ENCODE data around the gene SEM1.

SEM1 gene

DNA sequence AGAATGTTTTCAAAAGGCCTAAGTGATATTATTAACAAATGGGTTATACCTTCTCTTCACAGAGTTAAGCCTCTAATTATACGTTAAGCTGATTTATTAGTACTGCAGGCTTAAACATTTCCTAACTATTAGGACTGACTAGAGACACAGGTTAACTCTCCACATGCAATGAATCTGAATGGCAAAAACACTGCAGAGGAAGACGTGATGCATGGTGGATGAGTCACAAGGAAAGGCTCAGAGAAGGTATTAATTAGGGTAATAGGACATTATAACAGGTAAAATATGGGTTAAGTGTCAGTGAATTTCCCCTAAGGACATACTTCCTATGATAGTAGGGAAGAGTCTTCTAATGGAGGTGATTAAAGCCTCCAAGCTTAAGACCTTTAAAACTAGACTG, 24.7 kb upstream of the SEM1 start:
- TF ChIP-seq, protein P1, sequence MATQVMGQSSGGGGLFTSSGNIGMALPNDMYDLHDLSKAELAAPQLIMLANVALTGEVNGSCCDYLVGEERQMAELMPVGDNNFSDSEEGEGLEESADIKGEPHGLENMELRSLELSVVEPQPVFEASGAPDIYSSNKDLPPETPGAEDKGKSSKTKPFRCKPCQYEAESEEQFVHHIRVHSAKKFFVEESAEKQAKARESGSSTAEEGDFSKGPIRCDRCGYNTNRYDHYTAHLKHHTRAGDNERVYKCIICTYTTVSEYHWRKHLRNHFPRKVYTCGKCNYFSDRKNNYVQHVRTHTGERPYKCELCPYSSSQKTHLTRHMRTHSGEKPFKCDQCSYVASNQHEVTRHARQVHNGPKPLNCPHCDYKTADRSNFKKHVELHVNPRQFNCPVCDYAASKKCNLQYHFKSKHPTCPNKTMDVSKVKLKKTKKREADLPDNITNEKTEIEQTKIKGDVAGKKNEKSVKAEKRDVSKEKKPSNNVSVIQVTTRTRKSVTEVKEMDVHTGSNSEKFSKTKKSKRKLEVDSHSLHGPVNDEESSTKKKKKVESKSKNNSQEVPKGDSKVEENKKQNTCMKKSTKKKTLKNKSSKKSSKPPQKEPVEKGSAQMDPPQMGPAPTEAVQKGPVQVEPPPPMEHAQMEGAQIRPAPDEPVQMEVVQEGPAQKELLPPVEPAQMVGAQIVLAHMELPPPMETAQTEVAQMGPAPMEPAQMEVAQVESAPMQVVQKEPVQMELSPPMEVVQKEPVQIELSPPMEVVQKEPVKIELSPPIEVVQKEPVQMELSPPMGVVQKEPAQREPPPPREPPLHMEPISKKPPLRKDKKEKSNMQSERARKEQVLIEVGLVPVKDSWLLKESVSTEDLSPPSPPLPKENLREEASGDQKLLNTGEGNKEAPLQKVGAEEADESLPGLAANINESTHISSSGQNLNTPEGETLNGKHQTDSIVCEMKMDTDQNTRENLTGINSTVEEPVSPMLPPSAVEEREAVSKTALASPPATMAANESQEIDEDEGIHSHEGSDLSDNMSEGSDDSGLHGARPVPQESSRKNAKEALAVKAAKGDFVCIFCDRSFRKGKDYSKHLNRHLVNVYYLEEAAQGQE (IDR thresholded peaks at IDR 0.05; ENCODE audit: insufficient replicate concordance, low read depth) = no peak
- DNase-seq (ENCODE audit: low read depth in 1 of 2, low spot score in 1 of 2) = no peak
- Histone ChIP-seq H3K27me3 (ENCODE audit: insufficient read depth, poor library complexity, severe bottlenecking) (peaks cover 14% of the 10 kb centered on the region), H3K27ac (replicated peaks) (no peak overlapping the region), H3K4me3 (replicated peaks; ENCODE audit: insufficient read depth, low read length) (no peak overlapping the region)

DNA sequence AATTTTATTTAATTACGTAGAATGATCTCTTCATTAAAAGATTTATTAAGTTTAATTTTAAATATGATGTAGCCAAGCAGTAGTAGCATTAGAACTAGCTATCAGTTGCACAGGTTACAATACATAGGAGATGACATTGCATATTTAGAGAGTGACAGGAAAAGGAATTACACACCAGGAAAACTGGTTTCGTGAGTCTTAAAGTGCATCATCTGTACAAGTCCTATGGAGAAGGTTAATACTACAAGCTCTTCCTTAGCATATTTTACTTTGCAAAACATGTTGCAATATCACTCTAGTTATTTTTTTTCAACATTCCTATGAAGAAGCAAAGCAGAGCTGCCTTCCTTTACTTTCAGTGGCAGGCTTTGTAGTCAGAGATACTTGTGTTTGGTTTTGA, 20.2 kb upstream of the SEM1 start:
- TF ChIP-seq, protein P2, sequence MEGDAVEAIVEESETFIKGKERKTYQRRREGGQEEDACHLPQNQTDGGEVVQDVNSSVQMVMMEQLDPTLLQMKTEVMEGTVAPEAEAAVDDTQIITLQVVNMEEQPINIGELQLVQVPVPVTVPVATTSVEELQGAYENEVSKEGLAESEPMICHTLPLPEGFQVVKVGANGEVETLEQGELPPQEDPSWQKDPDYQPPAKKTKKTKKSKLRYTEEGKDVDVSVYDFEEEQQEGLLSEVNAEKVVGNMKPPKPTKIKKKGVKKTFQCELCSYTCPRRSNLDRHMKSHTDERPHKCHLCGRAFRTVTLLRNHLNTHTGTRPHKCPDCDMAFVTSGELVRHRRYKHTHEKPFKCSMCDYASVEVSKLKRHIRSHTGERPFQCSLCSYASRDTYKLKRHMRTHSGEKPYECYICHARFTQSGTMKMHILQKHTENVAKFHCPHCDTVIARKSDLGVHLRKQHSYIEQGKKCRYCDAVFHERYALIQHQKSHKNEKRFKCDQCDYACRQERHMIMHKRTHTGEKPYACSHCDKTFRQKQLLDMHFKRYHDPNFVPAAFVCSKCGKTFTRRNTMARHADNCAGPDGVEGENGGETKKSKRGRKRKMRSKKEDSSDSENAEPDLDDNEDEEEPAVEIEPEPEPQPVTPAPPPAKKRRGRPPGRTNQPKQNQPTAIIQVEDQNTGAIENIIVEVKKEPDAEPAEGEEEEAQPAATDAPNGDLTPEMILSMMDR (IDR thresholded peaks at IDR 0.05; ENCODE audit: insufficient read depth, low read length) = no peak
- TF ChIP-seq POLR2AphosphoS5 (IDR thresholded peaks at IDR 0.05; ENCODE audit: low read depth) (no peak), SPI1 (IDR thresholded peaks at IDR 0.05; ENCODE audit: borderline replicate concordance, low read depth) (no peak), GABPA (IDR thresholded peaks at IDR 0.05; ENCODE audit: low read depth) (no peak)
- TF ChIP-seq, protein P1 (IDR thresholded peaks at IDR 0.05; ENCODE audit: insufficient replicate concordance, low read depth) = no peak
- Histone ChIP-seq H3K27ac (replicated peaks) (no peak overlapping the region), H3K4me3 (replicated peaks; ENCODE audit: insufficient read depth, low read length) (no peak overlapping the region), H3K27me3 (ENCODE audit: insufficient read depth, poor library complexity, severe bottlenecking) (no peaks in the 10 kb centered on the region)
- DNase-seq (ENCODE audit: low read depth in 1 of 2, low spot score in 1 of 2) = no peak

DNA sequence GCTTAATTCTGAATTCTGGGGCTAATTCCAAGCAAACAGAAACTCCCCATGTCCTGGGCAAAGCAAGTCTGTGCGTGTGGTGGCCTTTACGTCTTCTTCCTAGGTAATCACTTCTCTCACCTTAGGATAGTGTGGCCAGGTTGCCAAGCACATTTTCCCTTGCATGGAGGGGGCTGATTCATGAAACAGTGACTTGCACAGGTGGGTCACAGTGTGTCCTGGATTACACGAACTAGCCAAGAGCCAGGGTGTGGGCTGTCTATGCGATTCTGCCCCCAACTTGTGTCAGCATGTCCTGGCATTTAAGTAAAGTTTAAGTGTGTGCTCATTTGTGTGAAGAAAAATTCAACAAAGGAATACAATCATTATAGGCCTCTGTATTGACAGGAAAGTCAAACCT, 18.5 kb upstream of the SEM1 start:
- Histone ChIP-seq H3K27me3 (ENCODE audit: insufficient read depth, poor library complexity, severe bottlenecking) (no peaks in the 10 kb centered on the region), H3K27ac (replicated peaks) (no peak overlapping the region), H3K4me3 (replicated peaks; ENCODE audit: insufficient read depth, low read length) (no peak overlapping the region)
- no peak for DNase-seq (ENCODE audit: low read depth in 1 of 2, low spot score in 1 of 2)
- TF ChIP-seq, protein P2 (IDR thresholded peaks at IDR 0.05; ENCODE audit: insufficient read depth, low read length) = no peak
- TF ChIP-seq POLR2AphosphoS5 (IDR thresholded peaks at IDR 0.05; ENCODE audit: low read depth) (no peak), GABPA (IDR thresholded peaks at IDR 0.05; ENCODE audit: low read depth) (no peak), SPI1 (IDR thresholded peaks at IDR 0.05; ENCODE audit: borderline replicate concordance, low read depth) (no peak)
- TF ChIP-seq, protein P1 (IDR thresholded peaks at IDR 0.05; ENCODE audit: insufficient replicate concordance, low read depth) = no peak

Measured in HL-60 (cell line).